Raji (cell line): ENCODE measurements around the gene STARD13.

ENCODE experiments used
- POLR2A ChIP-seq: IDR thresholded peaks from 2 replicates; pipeline ENCODE4 v1.6.1; 2011; ENCODE audit warnings: low read depth, low read length, control low read depth; ENCODE audit not compliant: insufficient read depth

The STARD13 gene

DNA sequence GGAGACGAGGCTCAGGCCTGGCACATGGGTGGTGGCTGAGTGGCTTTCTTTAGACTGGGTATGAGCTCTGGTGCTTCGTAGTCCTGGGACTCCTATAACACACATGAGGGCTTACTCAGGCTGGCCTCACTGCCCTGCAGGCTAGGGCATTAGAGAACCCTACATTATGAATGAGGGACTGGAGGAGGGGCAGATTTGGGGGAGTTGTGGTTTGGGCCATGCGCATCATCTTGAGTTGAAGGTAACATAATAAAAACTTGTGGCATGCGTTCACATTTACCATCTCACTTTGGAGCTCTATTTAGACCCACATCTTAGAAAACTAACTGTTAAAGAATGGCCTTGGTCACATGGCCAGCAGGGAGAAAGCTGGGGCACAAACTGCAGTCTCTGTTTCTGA, 54.2 kb downstream of the STARD13 start:
- no peak for TF ChIP-seq POLR2A

DNA sequence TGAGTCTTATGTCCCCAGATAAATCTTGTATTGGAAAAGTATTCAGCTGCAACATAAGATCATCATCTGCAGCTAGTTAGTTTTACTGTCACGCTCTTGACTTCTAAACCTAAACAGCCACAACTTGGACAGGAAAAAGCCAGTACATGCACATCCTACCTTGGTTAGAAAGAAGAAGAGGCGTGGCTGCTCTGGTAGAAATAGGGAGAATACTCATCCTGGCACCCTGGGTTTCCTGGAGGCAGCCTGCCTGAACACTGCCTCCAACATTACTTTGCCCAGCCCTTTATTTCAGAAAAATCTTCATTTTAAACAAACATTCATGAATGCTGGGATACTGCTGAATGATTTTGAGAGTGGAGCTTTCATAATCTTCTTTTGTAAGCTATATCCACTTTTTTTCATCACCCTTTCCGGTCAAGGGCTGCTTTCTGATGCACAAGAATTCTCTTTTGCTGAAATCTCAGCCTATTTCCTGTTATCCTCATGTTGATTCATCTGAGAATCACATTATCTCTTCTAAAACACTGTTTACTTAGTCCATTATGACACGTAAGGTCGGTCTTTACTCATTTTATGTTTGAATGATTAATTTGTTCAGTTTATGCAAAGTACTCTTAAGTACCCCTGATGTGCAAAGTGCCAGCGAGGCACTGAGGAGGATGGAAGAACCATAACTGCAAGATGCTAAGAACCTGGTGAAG, 55.2 kb downstream of the STARD13 start:
- no peak for TF ChIP-seq POLR2A

DNA sequence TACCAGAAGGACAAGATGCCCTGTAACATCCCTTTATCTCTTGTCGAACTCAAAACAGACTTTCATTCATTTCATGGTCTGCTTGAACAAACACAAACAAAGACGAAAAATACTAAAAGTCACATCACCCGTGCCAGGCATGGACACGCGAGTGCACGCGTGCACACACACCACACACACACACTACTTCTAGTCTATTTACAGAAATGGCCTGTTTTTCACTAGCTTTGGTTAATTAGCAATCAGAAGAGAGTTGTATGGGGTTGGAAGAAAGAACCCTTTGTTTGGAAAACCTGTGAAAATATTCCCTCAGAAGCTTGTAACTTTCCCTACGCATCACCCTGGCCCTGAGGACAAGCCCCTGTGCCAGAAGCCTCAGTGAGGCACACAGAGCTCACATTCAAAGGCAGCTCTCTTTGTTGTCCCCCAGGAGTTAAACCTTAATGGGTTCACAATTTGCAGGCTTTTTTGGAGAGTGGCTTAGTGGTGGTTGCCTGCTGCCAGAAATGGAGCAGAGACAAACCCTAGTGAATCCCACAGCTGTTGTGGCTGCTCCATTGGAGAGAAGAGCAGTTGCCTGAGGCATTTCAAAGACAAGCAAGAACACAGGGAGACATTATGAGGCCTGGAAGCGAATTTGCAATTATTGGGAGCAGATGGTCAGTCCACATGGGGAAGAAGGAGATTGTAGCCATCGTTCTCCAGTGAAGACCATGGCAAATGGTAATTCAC, 55.9 kb downstream of the STARD13 start:
- TF ChIP-seq POLR2A = no peak

DNA sequence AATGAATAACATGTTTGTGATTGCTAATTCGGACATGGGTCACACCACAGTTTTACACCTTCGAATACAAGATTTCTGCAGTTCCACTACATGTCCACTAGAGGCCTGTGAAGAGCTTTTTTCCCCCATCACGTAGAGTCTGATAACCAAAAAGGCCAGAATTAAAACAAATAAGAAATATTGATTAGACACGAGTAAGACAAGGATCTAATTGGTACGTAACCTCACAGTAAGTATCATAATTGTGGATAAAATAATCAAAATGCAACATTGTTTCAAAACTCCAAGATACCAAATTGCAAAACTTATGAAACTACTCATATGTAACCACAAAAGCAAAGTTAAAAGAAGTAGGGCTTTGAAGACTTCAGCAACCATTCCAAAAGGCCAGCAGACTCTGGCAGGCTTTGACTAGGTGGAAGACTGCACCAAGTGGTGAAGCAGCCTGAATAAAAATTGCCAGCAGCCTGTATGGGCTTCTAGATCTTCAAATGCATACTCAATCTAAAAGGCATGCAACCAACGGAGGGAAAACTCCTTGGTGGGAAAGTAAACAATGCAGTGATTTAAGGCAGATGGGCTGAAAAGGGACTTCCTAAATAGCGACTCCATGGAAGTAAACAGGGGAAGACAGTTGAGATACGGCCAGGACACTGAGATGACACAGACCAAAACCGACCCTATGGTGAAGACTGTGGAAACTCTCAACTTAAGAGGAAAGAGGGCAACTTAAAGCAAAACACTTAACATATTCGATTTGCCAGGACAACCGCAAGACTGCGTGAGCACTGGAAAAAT, 56.7 kb downstream of the STARD13 start:
- no peak for TF ChIP-seq POLR2A

DNA sequence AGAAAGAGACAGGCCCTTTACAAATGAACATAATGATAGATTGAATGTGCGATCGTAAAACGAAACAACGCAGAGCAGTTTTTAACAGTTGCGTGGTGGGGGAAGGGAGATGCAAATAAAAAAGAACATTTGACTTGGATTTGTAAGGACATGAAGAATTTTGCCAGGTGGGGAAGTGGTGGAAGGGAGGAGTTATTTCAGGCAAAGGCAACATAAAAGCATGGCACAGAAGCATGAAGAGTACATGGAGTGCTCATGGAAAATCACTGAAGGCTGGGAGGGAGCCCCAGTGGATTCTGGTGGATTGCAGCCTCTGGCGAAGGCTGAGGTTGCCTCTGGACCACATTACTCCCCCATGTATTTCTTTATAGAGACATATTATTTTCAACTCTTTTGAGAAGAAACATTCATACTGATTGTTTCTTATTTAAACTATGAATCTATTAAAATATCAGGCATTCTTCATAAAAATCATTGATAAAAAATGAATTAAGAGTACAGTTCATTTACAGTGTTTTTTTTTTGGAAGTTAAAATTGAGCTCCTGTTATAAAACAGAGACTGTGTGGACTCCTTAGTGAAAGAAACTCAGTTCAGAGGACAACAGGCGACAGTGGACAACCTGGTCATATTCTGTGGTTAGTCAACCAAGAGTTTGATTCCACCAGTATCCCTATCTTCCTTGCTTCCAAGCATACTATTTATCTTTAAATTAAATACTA, 57.5 kb downstream of the STARD13 start:
- TF ChIP-seq POLR2A = no peak

DNA sequence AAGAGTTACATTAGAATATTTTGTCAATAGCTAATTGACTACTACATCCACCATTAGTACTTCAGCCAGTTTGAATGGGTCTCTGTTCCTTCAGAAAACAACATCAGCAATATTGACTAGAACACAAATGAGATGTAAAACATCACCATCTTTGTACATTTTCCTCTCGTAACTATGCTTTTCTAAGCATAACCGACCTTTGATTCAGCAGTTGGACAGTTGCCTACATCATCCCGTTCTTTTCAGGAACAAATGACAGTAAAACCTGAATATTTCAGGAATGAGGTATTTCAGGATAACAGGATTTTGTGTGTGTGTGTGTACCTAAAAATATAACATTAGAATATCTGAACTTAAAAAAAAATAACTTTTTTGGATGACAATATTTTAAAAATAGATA, 60.9 kb downstream of the STARD13 start:
- no peak for TF ChIP-seq POLR2A

DNA sequence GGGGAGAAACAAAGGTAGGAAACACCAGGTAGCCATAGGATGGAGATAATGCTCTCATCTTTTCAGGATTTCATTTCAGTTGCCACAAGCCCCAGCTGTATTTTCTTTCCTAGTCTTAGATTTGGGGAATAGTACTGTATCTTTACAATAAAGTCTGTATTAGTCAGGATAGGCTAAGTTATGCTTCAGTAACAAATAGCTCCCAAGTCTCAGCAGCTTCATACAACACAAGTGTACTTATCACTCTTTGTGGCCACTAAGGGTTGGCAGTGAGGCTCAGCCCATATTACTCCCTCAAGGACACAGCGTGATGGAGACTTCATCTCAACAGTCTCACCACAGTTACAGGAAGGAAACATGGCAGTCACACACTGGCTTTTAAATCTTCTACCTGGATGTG, 61.4 kb downstream of the STARD13 start:
- no peak for TF ChIP-seq POLR2A

DNA sequence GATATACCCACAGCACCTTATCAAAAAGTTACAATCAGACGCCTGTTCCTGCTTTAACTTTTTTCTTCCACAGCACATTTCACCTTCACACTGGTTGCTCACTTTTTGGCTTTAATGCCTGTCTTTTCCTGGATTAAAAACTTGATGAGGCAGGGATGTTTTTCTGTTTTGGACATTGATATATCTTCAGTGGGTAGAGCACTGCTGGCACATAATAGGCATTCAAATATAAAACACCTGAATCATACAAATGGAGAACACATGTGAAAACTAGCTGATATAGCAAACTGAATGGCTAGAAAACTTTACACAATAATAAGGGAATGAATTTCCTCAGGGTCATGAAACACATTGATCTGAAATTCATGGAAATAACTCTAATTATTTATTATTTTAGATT, 65.6 kb downstream of the STARD13 start:
- TF ChIP-seq POLR2A = no peak

DNA sequence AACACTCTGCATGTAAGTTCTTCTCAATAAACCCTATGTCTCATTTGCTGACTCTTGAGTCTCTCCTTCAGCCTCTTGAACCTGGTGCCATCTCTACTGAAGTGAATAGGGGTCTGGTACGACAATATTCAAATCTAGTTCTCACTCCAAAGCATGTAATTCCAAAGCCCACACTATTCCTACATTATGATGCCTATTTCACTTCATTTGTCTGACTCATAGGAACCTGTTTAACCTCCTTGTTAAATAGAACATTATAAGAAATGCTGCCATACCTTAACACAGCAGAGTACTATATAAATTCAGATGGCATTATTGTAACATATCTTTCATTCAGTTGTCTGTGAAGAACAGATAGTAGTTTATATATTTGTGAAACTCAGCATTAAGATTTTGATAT, 67.1 kb downstream of the STARD13 start:
- TF ChIP-seq POLR2A = no peak

DNA sequence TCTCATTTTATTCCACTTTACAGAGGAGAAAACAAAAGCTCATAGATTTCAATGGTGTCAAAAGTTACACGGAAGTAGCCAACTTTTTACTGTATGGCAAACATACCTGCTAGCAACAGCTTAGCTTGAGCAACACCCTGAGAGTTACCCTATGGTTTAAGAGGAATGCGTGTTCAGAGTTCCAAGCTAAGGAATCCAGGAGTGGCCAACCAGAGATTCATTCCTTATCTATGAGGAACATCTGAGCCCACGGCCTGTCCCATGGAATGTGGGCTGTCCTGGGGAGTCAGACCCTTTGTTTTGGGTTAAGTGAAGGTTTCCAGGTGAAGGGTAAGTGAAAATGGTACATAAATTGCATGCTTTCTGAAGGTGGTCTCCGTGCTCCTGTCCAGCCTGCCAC, 67.5 kb downstream of the STARD13 start:
- no peak for TF ChIP-seq POLR2A

DNA sequence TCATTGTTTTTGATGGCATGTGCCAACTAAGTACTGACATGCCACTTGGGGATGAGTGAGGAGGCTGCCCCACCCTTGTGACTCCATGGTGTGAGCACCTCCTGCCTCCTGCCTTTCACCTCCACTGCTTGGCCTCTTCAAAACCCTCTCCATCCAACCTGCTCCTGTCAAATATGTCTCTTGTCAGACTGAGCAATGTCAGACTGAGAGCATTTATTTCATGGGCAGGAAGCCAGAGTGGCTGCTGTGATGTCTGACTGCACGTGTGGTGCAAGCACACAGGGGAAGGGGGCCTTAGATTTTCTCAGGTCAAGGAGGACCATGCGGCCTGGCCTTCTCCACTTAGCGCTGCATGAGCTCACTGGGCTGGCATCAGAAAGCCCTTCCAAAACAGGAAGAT, 68.3 kb downstream of the STARD13 start:
- TF ChIP-seq POLR2A = no peak

DNA sequence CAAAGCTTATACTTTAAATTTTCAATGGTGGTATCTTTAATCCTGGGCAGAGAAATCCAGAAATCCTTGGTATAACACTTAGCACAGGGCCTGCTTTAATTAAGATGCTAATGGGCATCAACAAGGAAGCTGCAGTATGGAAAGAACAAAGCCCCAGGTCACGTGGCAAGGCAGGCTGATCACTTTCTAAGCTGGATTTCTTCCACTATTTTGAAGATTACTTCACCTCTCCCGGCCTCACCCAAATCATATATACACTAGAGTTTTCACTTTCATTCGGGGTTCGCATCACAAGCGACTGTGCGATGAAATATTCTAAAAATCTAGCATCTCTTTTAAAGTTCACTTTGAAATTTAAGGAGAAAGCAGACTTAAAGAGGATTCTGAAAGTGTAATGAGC, 71.8 kb downstream of the STARD13 start:
- TF ChIP-seq POLR2A = no peak

DNA sequence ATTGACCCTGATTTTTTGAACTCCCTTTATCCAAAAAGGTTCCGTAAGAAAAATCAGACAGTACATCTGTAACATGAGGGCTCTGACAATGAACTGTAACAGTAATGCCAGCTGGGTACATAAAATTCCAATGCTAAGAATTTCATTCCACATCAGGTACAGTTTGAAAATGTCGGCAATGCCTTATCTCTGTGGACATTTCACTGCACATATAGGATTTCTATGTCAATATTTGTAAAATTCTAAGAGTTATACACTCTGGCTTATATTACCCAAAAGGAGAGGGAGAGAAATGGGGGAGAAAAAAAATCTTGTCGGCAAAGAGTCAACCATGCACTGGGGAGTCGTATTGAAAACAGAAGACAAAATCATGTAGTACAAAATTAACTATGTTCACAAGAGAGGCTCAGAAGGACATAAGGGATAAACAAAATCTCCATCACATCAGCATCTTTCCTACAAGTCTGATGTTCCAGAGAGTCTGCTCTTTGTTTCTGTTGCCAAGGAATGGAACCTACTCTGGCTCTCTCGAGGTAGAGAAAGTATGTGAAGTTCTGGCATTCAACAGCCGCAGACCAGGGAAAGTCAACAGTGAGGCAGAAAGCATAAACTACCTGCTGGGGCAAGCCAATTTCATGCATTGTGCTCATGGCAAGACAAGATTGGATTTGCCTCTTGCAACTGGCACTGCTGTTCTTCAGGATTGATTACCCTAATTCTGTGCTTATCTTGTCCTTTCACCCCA, 72.4 kb downstream of the STARD13 start:
- TF ChIP-seq POLR2A = no peak

DNA sequence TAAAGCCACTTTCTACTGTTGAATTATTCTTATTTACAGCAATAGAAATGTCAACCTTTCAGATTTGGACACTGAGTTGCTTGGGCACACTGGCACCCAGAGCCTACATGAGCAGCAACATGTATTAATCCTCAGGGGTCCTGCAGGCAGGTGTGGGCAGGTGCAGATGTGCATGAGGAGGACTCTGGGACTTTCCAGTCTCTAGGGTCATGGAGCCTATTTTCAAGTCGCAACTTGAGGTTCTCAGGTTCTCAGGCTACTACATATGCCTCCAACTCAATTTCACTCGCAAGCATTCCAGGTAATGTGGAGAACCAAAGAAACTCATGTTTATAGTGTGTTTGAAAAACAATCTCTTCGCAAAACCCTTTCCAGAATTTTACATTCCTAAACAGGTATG, 73.2 kb downstream of the STARD13 start:
- TF ChIP-seq POLR2A = no peak

DNA sequence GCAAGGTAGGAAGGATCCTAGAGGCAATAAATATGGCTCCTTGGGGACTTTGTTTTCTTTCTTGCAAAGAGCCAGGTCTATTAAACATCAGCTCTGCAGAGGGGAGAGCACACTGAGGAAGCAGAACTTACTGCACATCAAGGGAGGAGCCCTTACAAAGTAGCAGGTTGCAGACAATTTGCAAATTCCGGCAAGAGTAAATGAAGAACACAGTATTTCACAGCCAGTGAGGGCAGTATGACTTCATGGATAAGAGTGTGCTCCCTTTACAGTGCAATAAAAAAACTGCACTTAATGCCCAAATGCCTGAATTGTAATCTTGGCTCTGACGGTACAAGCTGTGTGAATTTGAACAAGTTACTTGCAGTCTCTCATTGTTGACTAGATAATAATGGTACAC, 75.5 kb downstream of the STARD13 start:
- TF ChIP-seq POLR2A = no peak
